ENCODE data around the gene IL6R. TPM values are rescaled to one million over a fixed set of nuclear protein-coding genes. Genes with fewer than 3 reads are reported as not detected.

Gene IL6R
- total and polyA plus RNA-seq, 2 donors (not counting 1 experiment from before 2014, with no cell fraction given), result 3.5 to 5.3 TPM

DNA sequence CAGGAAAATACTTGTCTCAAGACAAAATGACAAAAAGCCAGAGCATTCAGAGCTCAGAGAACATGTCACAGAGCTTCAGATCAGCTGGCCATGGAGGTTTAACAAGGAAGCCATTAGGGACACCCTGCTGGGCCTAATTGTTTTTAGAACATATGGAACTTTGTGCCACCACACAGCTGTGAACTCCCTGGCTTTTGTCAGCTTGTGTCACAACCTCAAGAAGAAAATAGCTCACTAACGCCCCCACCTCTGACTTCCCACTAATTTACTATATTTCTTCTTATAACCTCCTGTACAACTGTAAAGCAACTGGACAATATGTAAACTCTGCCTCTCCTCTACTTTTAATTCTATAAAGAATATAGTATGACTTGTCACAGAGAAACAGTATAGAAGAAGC lies 75.9 kb downstream of the IL6R start:
- H3K27me3 Mint-ChIP-seq, result peaks cover 4% of the 10 kb centered on the region
- WGBS (ENCODE audit: insufficient coverage), result no CpG with 5 or more reads among the region's 1 CpG
- Histone ChIP-seq H3K9ac (ENCODE audit: low read length) (no peak overlapping the region), H3K9me3 (ENCODE audit: control extremely low read depth in 1 of 3, control insufficient read depth in 2 of 3, insufficient read depth in 1 of 3, low read length in 2 of 3) (no peaks in the 10 kb centered on the region), H4K20me1 (ENCODE audit: control insufficient read depth, insufficient read depth, low read length, poor library complexity, severe bottlenecking) (no peaks in the 10 kb centered on the region), H3K36me3 (replicated peaks in 1 of 2; ENCODE audit: control extremely low read depth in 1 of 2, control insufficient read depth in 1 of 2, extremely low read depth in 1 of 2, insufficient read depth in 2 of 2, low read length in 1 of 2) (no peaks in the 10 kb centered on the region), H2AFZ (ENCODE audit: insufficient read depth, low read depth, low read length, poor library complexity, severe bottlenecking) (no peak overlapping the region), H3K4me2 (replicated peaks; ENCODE audit: low read depth, low read length, poor library complexity, severe bottlenecking) (no peak overlapping the region), H3K4me1 (ENCODE audit: control insufficient read depth in 2 of 2, insufficient read depth in 2 of 2, low read length in 2 of 2) (no peaks in the 10 kb centered on the region), H3K79me2 (ENCODE audit: control insufficient read depth, insufficient read depth, low read length) (no peaks in the 10 kb centered on the region), H3K4me3 (ENCODE audit: control extremely low read depth in 1 of 5, extremely low read depth in 1 of 5, insufficient read depth in 1 of 5, low read depth in 2 of 5, low read length in 4 of 5) (no peak overlapping the region), H3K27ac (ENCODE audit: low read length in 2 of 2) (no peak overlapping the region), H3K27me3 (replicated peaks in 1 of 4; ENCODE audit: control extremely low read depth in 1 of 4, control insufficient read depth in 3 of 4, insufficient read depth in 4 of 4, low read length in 3 of 4) (no peaks in the 10 kb centered on the region)
- no peak overlapping the region for H3K4me3 Mint-ChIP-seq
- no peak overlapping the region for H3K27ac Mint-ChIP-seq
- TF ChIP-seq EZH2 (IDR thresholded peaks at IDR 0.05; ENCODE audit: borderline replicate concordance, insufficient read depth, low read depth, low read length, poor library complexity, severe bottlenecking), result no peak
- TF ChIP-seq, protein P1, sequence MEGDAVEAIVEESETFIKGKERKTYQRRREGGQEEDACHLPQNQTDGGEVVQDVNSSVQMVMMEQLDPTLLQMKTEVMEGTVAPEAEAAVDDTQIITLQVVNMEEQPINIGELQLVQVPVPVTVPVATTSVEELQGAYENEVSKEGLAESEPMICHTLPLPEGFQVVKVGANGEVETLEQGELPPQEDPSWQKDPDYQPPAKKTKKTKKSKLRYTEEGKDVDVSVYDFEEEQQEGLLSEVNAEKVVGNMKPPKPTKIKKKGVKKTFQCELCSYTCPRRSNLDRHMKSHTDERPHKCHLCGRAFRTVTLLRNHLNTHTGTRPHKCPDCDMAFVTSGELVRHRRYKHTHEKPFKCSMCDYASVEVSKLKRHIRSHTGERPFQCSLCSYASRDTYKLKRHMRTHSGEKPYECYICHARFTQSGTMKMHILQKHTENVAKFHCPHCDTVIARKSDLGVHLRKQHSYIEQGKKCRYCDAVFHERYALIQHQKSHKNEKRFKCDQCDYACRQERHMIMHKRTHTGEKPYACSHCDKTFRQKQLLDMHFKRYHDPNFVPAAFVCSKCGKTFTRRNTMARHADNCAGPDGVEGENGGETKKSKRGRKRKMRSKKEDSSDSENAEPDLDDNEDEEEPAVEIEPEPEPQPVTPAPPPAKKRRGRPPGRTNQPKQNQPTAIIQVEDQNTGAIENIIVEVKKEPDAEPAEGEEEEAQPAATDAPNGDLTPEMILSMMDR (IDR thresholded peaks at IDR 0.05), result no peak
- ATAC-seq (ENCODE audit: low read depth) (no peak), DNase-seq (no peak)
- peaks cover 2% of the 10 kb centered on the region for H3K4me1 Mint-ChIP-seq
- intact Hi-C loops (cut with micrococcal nuclease), result no loop called here
- ChIA-PET CTCF (interaction anchor here (0.6 to 7.1 kb wide), 25 partner anchors 10 to 604 kb away, joined by 3 to 188 read pairs (median 6); partner anchors contain the start of genes PMVK and UBE2Q1), POLR2A (no interaction called here)
- H3K9me3 Mint-ChIP-seq (ENCODE audit: insufficient read depth), result no peaks in the 10 kb centered on the region

- no peaks in the 10 kb centered on the region for H3K9me3 ChIP-seq (ENCODE audit: control extremely low read depth in 1 of 3, control insufficient read depth in 2 of 3, insufficient read depth in 1 of 3, low read length in 2 of 3)
- no peak overlapping the region for H3K9ac ChIP-seq (ENCODE audit: low read length)
- H3K4me3 Mint-ChIP-seq, result no peak overlapping the region
- H3K4me3 ChIP-seq (ENCODE audit: control extremely low read depth in 1 of 5, extremely low read depth in 1 of 5, insufficient read depth in 1 of 5, low read depth in 2 of 5, low read length in 4 of 5), result no peak overlapping the region
- H3K4me1 Mint-ChIP-seq, result no peaks in the 10 kb centered on the region
- H3K27ac Mint-ChIP-seq, result no peak overlapping the region
- no peak for TF ChIP-seq EZH2 (IDR thresholded peaks at IDR 0.05; ENCODE audit: borderline replicate concordance, insufficient read depth, low read depth, low read length, poor library complexity, severe bottlenecking)
- TF ChIP-seq, protein P1 (IDR thresholded peaks at IDR 0.05), result no peak
- H3K27ac ChIP-seq (ENCODE audit: low read length in 2 of 2), result no peak overlapping the region
- WGBS (ENCODE audit: insufficient coverage), result over 99% methylated on average over 11 of the region's 14 CpGs
- H3K36me3 ChIP-seq (replicated peaks in 1 of 2; ENCODE audit: control extremely low read depth in 1 of 2, control insufficient read depth in 1 of 2, extremely low read depth in 1 of 2, insufficient read depth in 2 of 2, low read length in 1 of 2), result no peaks in the 10 kb centered on the region
- DNase-seq (no peak), ATAC-seq (ENCODE audit: low read depth) (no peak)
- ChIA-PET CTCF (interaction anchor here (0.5 to 7.1 kb wide), 4 partner anchors 37 to 337 kb away, joined by 3 to 188 read pairs (median 4); no protein-coding TSS in a partner anchor), POLR2A (interaction anchor here (0.6 kb wide), 1 partner anchor 489 kb away, joined by 16 read pairs; no protein-coding TSS in a partner anchor)
- H3K27me3 ChIP-seq (replicated peaks in 1 of 4; ENCODE audit: control extremely low read depth in 1 of 4, control insufficient read depth in 3 of 4, insufficient read depth in 4 of 4, low read length in 3 of 4), result no peaks in the 10 kb centered on the region
- intact Hi-C loops (cut with micrococcal nuclease), result no loop called here
- H2AFZ ChIP-seq (ENCODE audit: insufficient read depth, low read depth, low read length, poor library complexity, severe bottlenecking), result no peak overlapping the region
- H3K4me2 ChIP-seq (replicated peaks; ENCODE audit: low read depth, low read length, poor library complexity, severe bottlenecking), result no peak overlapping the region
- H3K9me3 Mint-ChIP-seq (ENCODE audit: insufficient read depth), result no peaks in the 10 kb centered on the region
- H4K20me1 ChIP-seq (ENCODE audit: control insufficient read depth, insufficient read depth, low read length, poor library complexity, severe bottlenecking), result no peaks in the 10 kb centered on the region
- H3K27me3 Mint-ChIP-seq, result peaks cover 4% of the 10 kb centered on the region
- H3K79me2 ChIP-seq (ENCODE audit: control insufficient read depth, insufficient read depth, low read length), result no peaks in the 10 kb centered on the region
- no peaks in the 10 kb centered on the region for H3K4me1 ChIP-seq (ENCODE audit: control insufficient read depth in 2 of 2, insufficient read depth in 2 of 2, low read length in 2 of 2)
These were observed 79.0 kb downstream of the IL6R start for GRCh38 chr1:154483941-154484803.

Data from B cell (primary cell).